HPDE6-E6E7 (cell line): Measurements from ENCODE around the gene PPP2R1B.

ENCODE experiments used
- DNase-seq: peaks from one replicate; pipeline ENCODE4 v3.0.0; 2011; ENCODE audit warnings: missing footprints; ENCODE audit errors: extremely low spot score

PPP2R1B gene

GRCh38 chr11:111748035-111748804 lies 18.0 kb downstream of the PPP2R1B start:
- no peak for DNase-seq

- DNase-seq: no peak
Measured at GRCh38 chr11:111745719-111746504, 20.3 kb downstream of the PPP2R1B start.

GRCh38 chr11:111743700-111744099 lies 22.5 kb downstream of the PPP2R1B start:
- DNase-seq: no peak

- DNase-seq: no peak
Measured at GRCh38 chr11:111741751-111742150, 24.4 kb downstream of the PPP2R1B start.

- no peak for DNase-seq
Measured at GRCh38 chr11:111739299-111739698, 26.9 kb downstream of the PPP2R1B start.

GRCh38 chr11:111737444-111738210 lies 28.6 kb downstream of the PPP2R1B start:
- DNase-seq: no peak

GRCh38 chr11:111736621-111737443 lies 29.4 kb downstream of the PPP2R1B start:
- DNase-seq: no peak

GRCh38 chr11:111736181-111736590 lies 30.0 kb downstream of the PPP2R1B start:
- no peak for DNase-seq

- DNase-seq: peak; percentile 86
Measured at GRCh38 chr11:111735262-111736116, 30.7 kb downstream of the PPP2R1B start.

GRCh38 chr11:111734954-111735261 lies 31.3 kb downstream of the PPP2R1B start:
- no peak for DNase-seq

GRCh38 chr11:111734101-111734953 lies 31.9 kb downstream of the PPP2R1B start:
- no peak for DNase-seq

GRCh38 chr11:111733611-111734088 lies 32.5 kb downstream of the PPP2R1B start:
- no peak for DNase-seq

- no peak for DNase-seq
Measured at GRCh38 chr11:111733016-111733415, 33.2 kb downstream of the PPP2R1B start.

- no peak for DNase-seq
Measured at GRCh38 chr11:111731821-111732220, 34.4 kb downstream of the PPP2R1B start.

- no peak for DNase-seq
Measured at GRCh38 chr11:111730871-111731591, 35.2 kb downstream of the PPP2R1B start.

GRCh38 chr11:111729831-111730311 lies 36.3 kb downstream of the PPP2R1B start:
- no peak for DNase-seq

GRCh38 chr11:111729071-111729830 lies 36.9 kb downstream of the PPP2R1B start:
- no peak for DNase-seq

GRCh38 chr11:111727431-111727830 lies 38.8 kb downstream of the PPP2R1B start:
- DNase-seq: no peak
